GM12872 (cell line): ENCODE results near the gene ERRFI1.

Experiments used
- TF ChIP-seq, protein P1 (sequence below): IDR thresholded peaks from 3 replicates; pipeline ENCODE4 v1.5.1; 2011; ENCODE audit warnings: low read depth, mild to moderate bottlenecking, low read length, moderate library complexity; ENCODE audit not compliant: insufficient read depth

The ERRFI1 gene

DNA sequence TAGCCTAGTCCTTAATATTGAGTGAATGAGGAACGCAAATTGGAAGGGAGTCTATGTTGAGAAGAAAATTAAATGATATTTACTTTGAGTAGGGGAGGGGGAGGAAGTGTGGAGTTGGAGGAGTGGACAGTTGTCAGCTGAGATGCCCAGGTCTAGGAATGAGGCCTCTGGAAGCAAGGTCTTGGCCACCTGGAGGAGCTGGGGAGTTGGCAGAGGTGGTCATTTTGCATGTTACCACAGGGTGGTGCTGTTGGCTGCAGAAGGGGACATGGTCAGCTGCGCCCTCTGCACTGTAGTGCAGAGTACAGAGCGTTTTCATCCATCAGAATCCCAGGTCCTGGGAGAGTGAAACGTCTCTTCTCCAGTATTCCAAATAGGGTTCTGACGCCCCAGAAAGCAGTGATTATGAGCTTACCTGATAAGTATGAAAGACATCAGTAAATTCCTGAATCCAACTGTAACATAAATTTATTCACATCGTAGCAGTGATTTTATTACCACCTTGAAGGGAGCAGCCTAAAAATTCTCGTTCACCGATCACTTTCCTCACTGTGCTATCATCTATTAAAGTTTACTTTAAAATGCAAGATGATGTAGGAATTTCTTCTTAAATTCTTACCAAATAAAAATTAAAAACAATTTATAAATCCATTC is 50.8 kb downstream of the ERRFI1 start:
- TF ChIP-seq, protein P1, sequence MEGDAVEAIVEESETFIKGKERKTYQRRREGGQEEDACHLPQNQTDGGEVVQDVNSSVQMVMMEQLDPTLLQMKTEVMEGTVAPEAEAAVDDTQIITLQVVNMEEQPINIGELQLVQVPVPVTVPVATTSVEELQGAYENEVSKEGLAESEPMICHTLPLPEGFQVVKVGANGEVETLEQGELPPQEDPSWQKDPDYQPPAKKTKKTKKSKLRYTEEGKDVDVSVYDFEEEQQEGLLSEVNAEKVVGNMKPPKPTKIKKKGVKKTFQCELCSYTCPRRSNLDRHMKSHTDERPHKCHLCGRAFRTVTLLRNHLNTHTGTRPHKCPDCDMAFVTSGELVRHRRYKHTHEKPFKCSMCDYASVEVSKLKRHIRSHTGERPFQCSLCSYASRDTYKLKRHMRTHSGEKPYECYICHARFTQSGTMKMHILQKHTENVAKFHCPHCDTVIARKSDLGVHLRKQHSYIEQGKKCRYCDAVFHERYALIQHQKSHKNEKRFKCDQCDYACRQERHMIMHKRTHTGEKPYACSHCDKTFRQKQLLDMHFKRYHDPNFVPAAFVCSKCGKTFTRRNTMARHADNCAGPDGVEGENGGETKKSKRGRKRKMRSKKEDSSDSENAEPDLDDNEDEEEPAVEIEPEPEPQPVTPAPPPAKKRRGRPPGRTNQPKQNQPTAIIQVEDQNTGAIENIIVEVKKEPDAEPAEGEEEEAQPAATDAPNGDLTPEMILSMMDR: peak; percentile 82

DNA sequence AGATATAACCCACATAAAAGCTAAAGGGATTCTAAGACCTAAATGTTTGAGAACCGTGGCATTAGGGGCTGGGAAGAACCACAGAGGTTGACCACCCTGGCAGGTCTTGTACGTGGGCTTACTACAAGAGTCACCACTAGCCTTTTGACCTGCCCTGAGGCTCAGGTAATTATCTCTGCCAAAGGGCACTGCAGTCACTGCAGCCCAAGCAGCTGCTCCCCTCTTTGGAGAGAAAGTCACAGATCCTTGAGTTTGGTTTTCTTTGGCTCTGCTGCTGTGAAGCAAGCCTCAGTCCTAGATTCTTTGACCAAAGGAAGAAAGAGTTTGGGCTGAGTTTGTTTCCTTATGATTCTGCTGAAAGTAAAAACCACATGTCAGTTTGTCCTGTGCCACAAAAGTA is 53.0 kb downstream of the ERRFI1 start:
- TF ChIP-seq, protein P1: no peak

DNA sequence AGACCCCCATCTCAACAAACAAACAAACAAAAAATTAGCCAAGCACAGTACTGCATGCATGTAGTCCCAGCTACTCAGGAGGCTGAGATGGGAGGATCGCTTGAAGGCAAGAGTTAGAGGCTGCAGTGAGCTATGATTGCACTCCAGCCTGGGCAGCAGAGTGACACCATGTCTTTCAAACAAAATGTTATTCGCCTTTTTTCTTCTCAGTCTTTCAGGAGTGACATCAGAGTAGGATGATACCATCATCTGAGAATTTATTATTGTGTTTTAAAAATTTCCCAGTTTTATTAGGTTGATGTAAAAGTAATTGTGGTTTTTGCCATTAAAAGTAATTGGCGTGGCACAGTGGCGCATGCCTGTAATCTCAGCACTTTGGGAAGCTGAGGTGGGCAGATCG is 53.8 kb downstream of the ERRFI1 start:
- TF ChIP-seq, protein P1: no peak

DNA sequence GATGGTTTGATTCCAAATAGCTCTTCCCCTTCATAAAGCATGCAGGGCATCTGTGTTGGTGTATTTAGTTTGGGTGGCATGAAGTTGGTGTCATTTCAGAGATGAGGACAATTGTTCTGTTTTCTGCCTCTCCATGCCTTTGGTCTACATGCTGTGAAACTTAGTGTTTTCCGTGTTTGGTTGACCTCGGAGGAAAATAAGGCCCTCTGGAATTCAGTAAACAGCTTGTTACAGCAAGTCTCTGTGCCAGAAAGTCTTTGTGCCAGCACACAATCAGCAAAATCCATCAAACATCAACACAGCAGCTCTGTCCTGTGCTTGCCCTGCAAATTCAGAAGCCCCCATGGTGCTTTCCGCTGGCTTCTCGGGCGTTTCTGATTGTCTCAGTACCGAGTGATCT is 55.1 kb downstream of the ERRFI1 start:
- TF ChIP-seq, protein P1: no peak

DNA sequence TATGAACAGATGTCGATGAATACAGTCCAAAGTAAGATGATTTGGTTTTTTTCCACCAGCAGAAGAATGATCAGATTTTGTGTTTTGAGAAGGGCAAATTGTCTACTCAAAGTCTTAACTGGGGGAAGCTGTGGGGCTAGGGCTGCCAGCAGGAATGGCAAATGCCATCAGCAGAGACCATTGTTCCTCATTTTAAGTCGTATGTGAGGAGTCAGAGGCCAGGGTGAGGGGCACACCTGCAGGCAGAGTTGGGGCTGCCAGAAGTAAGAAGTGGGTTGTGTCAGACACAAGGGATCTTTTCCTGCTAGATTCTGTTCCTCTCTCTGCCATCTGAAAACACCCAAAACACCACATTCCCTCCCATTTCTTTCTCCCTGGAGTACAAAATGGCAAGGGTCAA is 55.9 kb downstream of the ERRFI1 start:
- TF ChIP-seq, protein P1: no peak

DNA sequence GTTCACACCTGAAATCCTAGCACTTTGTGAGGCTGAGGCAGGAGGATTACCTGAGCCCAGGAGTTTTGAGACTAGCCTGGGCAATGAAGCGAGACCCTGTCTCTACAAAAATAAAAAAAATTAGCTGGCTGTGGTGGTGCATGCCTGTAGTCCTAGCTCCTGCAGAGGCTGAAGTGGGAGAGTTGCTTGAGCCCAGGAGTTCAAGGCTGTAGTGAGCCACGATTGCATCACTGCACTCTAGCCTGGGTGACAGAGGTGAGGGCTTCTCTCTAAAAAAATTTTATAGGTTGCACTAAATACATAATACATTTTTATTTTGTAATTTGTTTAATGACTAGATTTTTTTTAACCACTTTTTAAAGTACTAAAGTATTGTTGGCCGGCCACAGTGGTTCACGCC is 58.5 kb downstream of the ERRFI1 start:
- TF ChIP-seq, protein P1: no peak

DNA sequence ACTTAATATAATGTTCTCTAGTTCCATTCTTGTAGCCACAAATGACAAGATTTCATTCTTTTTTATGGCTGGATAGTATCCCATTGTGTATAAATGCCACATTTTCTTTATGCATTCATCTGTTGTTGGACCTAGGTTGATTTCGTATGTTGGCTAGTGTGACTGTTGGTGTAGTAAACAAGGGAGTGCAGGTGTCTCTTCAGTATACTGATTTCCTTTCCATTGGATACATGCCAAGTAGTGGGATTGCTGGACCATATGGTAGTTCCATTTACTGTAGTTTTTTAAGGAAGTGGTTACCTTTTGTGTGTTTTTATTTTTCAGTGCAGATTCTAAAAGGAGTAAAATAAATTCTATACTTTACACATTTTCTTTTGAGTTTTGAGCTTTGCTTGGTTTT is 58.9 kb downstream of the ERRFI1 start:
- TF ChIP-seq, protein P1: no peak
